ENCODE results near the gene TGM2.
"Not testable (repeated sequence)": the region's sequence is repeated elsewhere in the genome, so short reads cannot be mapped to it uniquely, and the experiment has no call there.

The TGM2 gene

GRCh38 chr20:38112261-38112929, 52.7 kb downstream of the TGM2 start:
- no peak for DNase-seq

GRCh38 chr20:38111366-38112232, 53.5 kb downstream of the TGM2 start:
- DNase-seq, result no peak

GRCh38 chr20:38110525-38111178, 54.4 kb downstream of the TGM2 start:
- DNase-seq, result no peak

GRCh38 chr20:38109591-38110524, 55.2 kb downstream of the TGM2 start:
- no peak for DNase-seq

- DNase-seq, result no peak
Measured at GRCh38 chr20:38108986-38109541, 56.0 kb downstream of the TGM2 start.

GRCh38 chr20:38108438-38108985, 56.6 kb downstream of the TGM2 start:
- no peak for DNase-seq

- not testable (repeated sequence) for DNase-seq
Measured at GRCh38 chr20:38107916-38108315, 57.2 kb downstream of the TGM2 start.

- not testable (repeated sequence) for DNase-seq
Measured at GRCh38 chr20:38107386-38107785, 57.7 kb downstream of the TGM2 start.

GRCh38 chr20:38106461-38106860, 58.6 kb downstream of the TGM2 start:
- no peak for DNase-seq

- DNase-seq, result no peak
Measured at GRCh38 chr20:38104285-38104684, 60.8 kb downstream of the TGM2 start.

- not testable (repeated sequence) for DNase-seq
Measured at GRCh38 chr20:38102206-38102605, 62.9 kb downstream of the TGM2 start.

- DNase-seq, result no peak
Measured at GRCh38 chr20:38098952-38099351, 66.1 kb downstream of the TGM2 start.

GRCh38 chr20:38095017-38095686, 69.9 kb downstream of the TGM2 start:
- no peak for DNase-seq

- no peak for DNase-seq
Measured at GRCh38 chr20:38094373-38094891, 70.6 kb downstream of the TGM2 start.

GRCh38 chr20:38093641-38094077, 71.4 kb downstream of the TGM2 start:
- DNase-seq, result no peak

- no peak for DNase-seq
Measured at GRCh38 chr20:38092915-38093314, 72.2 kb downstream of the TGM2 start.

- DNase-seq, result no peak
Measured at GRCh38 chr20:38092260-38092857, 72.7 kb downstream of the TGM2 start.

- DNase-seq, result no peak
Measured at GRCh38 chr20:38091441-38092216, 73.4 kb downstream of the TGM2 start.

- no peak for DNase-seq
Measured at GRCh38 chr20:38090061-38090460, 75.0 kb downstream of the TGM2 start.

GRCh38 chr20:38089500-38089899, 75.6 kb downstream of the TGM2 start:
- DNase-seq, result no peak

All from activated CD4-positive, CD25-positive, alpha-beta regulatory T cell treated with anti-CD3 and anti-CD28 coated beads, Interleukin-2, amount 50 U/mL, for 72 hours (primary cell).